ENCODE results near the gene EXOC4. TPM values are rescaled to one million over a fixed set of nuclear protein-coding genes. Genes with fewer than 3 reads are reported as not detected.
"Not testable (repeated sequence)": the region's sequence is repeated elsewhere in the genome, so short reads cannot be mapped to it uniquely, and the experiment has no call there.

Gene EXOC4
- total RNA-seq, 1 experiment from 2014 or later = 91.9 TPM

DNA sequence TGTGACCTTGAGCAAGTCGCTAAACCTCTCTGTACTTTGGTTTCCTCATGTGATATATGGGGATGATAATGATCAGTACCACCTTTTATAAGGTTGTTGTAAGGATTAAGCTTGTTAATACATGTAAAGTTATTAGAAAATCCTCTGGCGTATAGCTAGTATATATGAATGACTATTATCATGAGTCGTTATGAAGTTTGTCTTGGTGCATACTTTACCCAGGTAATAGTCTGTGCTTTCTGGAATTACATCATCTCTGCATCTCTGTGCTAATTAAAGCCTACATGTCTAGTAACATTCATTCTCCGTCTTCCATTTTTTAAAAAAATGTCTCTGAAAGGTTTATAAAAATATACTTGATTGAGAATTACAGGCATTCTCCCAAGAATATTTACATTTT lies 524.8 kb downstream of the EXOC4 start:
- Mint-ChIP-seq H3K4me3 (ENCODE audit: low read depth, unreplicated experiment) (no peak overlapping the region), H3K27me3 (ENCODE audit: unreplicated experiment) (no peaks in the 10 kb centered on the region), H3K9me3 (ENCODE audit: low read depth, unreplicated experiment) (no peaks in the 10 kb centered on the region), H3K27ac (ENCODE audit: unreplicated experiment) (no peak overlapping the region), H3K4me1 (ENCODE audit: low read depth, unreplicated experiment) (no peaks in the 10 kb centered on the region), H3K36me3 (ENCODE audit: insufficient read depth, unreplicated experiment) (no peaks in the 10 kb centered on the region)
- no TSS peak for BruUV-seq (replicated peaks)
- DNase-seq = no peak
- TF ChIP-seq, protein P1, sequence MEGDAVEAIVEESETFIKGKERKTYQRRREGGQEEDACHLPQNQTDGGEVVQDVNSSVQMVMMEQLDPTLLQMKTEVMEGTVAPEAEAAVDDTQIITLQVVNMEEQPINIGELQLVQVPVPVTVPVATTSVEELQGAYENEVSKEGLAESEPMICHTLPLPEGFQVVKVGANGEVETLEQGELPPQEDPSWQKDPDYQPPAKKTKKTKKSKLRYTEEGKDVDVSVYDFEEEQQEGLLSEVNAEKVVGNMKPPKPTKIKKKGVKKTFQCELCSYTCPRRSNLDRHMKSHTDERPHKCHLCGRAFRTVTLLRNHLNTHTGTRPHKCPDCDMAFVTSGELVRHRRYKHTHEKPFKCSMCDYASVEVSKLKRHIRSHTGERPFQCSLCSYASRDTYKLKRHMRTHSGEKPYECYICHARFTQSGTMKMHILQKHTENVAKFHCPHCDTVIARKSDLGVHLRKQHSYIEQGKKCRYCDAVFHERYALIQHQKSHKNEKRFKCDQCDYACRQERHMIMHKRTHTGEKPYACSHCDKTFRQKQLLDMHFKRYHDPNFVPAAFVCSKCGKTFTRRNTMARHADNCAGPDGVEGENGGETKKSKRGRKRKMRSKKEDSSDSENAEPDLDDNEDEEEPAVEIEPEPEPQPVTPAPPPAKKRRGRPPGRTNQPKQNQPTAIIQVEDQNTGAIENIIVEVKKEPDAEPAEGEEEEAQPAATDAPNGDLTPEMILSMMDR (IDR thresholded peaks at IDR 0.05; ENCODE audit: unreplicated experiment) = no peak
- intact Hi-C loops (cut with micrococcal nuclease; ENCODE audit: unreplicated experiment) = no loop called here
- CTCF ChIA-PET = interaction anchor here (0.6 kb wide), 1 partner anchor 99 kb away, joined by 3 read pairs; no protein-coding TSS in a partner anchor

DNA sequence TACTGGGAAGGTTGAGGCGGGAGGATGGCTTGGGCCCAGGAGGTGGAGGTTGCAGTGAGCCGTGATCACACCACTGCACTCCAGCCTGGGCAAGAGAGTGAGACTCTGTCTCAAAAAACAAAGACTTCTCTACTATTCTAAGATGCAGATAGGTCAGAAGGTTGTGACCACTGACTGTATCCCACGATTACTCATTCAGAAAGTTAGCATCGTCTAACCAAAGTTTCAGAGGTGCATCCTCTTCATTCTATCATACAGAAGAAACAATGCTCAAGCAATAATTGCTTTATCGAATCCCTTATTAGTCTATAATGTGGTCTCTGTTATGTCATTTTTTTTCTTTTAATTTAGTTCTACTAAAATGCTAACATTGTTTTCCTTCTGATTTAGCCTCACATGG lies 525.6 kb downstream of the EXOC4 start:
- CTCF ChIA-PET = no interaction called here
- H3K9me3 Mint-ChIP-seq (ENCODE audit: low read depth, unreplicated experiment) = no peaks in the 10 kb centered on the region
- TF ChIP-seq, protein P1 (IDR thresholded peaks at IDR 0.05; ENCODE audit: unreplicated experiment) = no peak

DNA sequence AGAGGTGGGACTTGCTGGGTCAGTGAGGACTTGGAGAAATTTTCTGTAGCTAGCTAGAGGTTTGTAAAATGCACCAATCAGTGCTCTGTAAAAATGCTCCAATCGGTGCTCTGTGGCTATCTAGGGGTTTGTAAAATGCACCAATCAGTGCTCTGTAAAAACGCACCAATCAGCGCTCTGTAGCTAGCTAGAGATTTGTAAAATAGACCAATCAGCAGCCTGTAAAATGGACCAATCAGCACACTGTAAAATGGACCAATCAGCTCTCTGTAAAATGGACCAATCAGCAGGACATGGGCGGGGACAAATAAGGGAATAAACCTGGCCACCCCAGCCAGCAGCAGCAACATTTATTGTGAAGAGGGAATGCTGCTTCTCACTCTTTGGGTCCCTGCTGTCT lies 526.7 kb downstream of the EXOC4 start:
- H3K27me3 Mint-ChIP-seq (ENCODE audit: unreplicated experiment); H3K36me3 Mint-ChIP-seq (ENCODE audit: insufficient read depth, unreplicated experiment); H3K4me3 Mint-ChIP-seq (ENCODE audit: low read depth, unreplicated experiment); H3K9me3 Mint-ChIP-seq (ENCODE audit: low read depth, unreplicated experiment); DNase-seq; intact Hi-C loops (cut with micrococcal nuclease; ENCODE audit: unreplicated experiment); BruUV-seq (replicated peaks); CTCF ChIA-PET; H3K4me1 Mint-ChIP-seq (ENCODE audit: low read depth, unreplicated experiment); H3K27ac Mint-ChIP-seq (ENCODE audit: unreplicated experiment): not testable (repeated sequence)

More for the DNA sequence above, 525.6 kb downstream of the EXOC4 start:
- no peak overlapping the region for H3K27ac Mint-ChIP-seq (ENCODE audit: unreplicated experiment)
- no peak for DNase-seq
- H3K4me3 Mint-ChIP-seq (ENCODE audit: low read depth, unreplicated experiment) = no peak overlapping the region
- intact Hi-C loops (cut with micrococcal nuclease; ENCODE audit: unreplicated experiment) = no loop called here
- no peaks in the 10 kb centered on the region for H3K4me1 Mint-ChIP-seq (ENCODE audit: low read depth, unreplicated experiment)
- no peaks in the 10 kb centered on the region for H3K36me3 Mint-ChIP-seq (ENCODE audit: insufficient read depth, unreplicated experiment)
- H3K27me3 Mint-ChIP-seq (ENCODE audit: unreplicated experiment) = no peaks in the 10 kb centered on the region
- BruUV-seq (replicated peaks) = no TSS peak

DNA sequence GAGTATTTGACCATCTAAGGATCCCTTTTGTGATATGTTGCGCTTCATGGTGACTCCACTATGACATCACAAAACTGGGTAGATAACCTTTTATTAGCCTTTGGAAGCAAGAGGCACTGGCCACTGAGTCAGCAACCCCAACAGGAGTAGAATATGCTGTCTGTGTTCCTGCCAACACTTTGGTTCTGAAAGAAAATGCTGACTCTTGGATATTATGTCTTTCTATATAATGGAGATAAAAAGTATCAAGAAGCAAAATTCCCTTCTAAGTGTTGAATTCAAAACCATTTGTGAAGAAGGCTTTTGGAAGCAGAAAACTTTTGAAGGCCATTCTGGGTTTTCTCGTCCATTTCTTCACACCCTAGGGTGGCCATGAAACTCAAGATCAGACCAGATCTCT lies 528.0 kb downstream of the EXOC4 start:
- TF ChIP-seq, protein P1 (IDR thresholded peaks at IDR 0.05; ENCODE audit: unreplicated experiment) = no peak
- Mint-ChIP-seq H3K27me3 (ENCODE audit: unreplicated experiment) (no peaks in the 10 kb centered on the region), H3K4me3 (ENCODE audit: low read depth, unreplicated experiment) (no peak overlapping the region), H3K36me3 (ENCODE audit: insufficient read depth, unreplicated experiment) (no peaks in the 10 kb centered on the region), H3K27ac (ENCODE audit: unreplicated experiment) (no peak overlapping the region), H3K9me3 (ENCODE audit: low read depth, unreplicated experiment) (no peaks in the 10 kb centered on the region), H3K4me1 (ENCODE audit: low read depth, unreplicated experiment) (no peaks in the 10 kb centered on the region)
- CTCF ChIA-PET = no interaction called here
- intact Hi-C loops (cut with micrococcal nuclease; ENCODE audit: unreplicated experiment) = no loop called here
- no TSS peak for BruUV-seq (replicated peaks)
- DNase-seq = no peak

DNA sequence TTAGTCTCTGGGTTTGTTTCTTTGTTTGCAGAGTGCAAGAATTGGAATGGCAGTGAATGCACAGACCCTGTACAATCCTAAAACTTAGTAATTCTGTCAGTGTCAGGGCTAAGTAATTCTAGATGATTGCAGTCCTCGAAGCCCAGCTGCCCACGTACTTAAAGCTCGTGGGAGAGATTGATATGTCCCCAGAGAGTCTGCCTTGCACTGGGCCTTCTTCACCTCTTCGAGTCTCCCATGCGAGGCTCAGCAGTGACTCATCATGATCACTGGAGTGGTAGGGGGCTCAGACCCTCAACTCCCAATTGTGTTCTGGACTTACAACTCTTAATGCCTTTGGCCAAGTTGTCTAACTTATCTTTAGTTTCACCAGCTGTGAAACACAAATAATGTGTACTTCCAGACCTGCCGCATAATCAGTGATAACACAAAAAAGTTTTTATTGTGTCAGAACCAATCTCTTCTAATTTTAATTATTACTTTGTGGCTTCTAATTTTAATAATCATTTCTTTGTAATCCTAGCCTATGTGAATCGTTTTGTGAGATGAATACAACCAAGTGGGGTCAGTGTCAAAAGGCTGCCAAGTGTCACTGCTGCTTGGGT lies 528.7 kb downstream of the EXOC4 start:
- Mint-ChIP-seq H3K27ac (ENCODE audit: unreplicated experiment) (no peak overlapping the region), H3K9me3 (ENCODE audit: low read depth, unreplicated experiment) (no peaks in the 10 kb centered on the region), H3K27me3 (ENCODE audit: unreplicated experiment) (no peaks in the 10 kb centered on the region), H3K4me1 (ENCODE audit: low read depth, unreplicated experiment) (no peaks in the 10 kb centered on the region), H3K36me3 (ENCODE audit: insufficient read depth, unreplicated experiment) (no peaks in the 10 kb centered on the region), H3K4me3 (ENCODE audit: low read depth, unreplicated experiment) (no peak overlapping the region)
- DNase-seq = no peak
- no TSS peak for BruUV-seq (replicated peaks)
- TF ChIP-seq, protein P1 (IDR thresholded peaks at IDR 0.05; ENCODE audit: unreplicated experiment) = no peak
- CTCF ChIA-PET = no interaction called here
- intact Hi-C loops (cut with micrococcal nuclease; ENCODE audit: unreplicated experiment) = no loop called here

Data from Calu3 (cell line).